HG03571 (cell line): ENCODE measurements around the gene KIFBP.
"Not testable (repeated sequence)": the region's sequence is repeated elsewhere in the genome, so short reads cannot be mapped to it uniquely, and the experiment has no call there.

Source experiments
- ATAC-seq: cut with Tn5 transposase; IDR thresholded peaks from one replicate; pipeline ENCODE4 v1.9.1; 2021; ENCODE audit not compliant: unreplicated experiment

The KIFBP gene

DNA sequence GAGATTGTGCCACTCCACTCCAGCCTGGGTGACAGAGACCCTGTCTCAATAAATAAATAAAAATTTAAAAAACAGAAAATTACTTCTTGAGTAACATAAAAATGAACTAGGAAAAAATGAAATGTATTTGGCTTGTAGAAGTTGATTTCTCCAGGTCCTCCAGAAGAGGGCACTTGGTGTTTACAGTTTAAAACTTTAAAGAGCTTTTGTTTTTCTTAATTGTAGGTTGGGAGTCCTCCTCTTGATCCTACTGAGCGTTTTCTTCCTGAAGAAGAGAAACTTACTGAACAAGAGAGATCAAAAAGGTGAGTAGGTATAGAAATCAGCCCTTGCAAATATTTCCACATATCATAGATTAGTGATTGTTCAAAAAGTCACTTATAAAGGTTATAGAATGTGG, 16.2 kb downstream of the KIFBP start:
- no peak for ATAC-seq

DNA sequence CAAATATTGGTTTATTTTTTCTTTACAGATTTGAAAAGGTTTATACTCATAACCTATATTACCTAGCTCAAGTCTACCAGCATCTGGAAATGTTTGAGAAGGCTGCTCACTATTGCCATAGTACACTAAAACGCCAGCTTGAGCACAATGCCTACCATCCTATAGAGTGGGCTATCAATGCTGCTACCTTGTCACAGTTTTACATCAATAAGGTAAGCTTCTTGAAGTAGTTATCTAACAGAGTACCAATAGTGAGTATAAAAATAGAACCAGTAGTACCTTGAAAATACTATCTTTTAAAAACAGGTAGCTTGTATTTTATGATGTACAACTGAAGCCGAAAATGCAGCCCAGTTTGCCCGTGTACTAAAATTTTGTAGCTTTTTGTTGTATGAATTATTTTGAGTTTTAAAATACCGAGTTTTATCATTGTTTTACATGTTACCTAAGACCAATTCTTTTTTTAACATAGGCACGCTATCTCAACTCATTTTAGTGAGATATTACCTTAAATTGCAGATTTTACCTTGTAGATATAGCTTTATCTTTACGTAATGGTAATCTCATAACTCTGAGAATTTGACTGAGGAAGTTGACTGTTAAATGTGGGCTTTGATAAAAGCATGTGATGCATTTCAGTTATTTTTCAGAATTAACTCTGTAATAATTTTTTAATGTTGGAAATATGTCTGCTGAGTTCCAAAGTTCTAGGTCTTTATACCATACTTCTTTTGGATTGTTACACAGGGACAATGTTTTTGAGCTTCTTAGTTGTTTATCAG, 17.3 kb downstream of the KIFBP start:
- ATAC-seq = no peak

DNA sequence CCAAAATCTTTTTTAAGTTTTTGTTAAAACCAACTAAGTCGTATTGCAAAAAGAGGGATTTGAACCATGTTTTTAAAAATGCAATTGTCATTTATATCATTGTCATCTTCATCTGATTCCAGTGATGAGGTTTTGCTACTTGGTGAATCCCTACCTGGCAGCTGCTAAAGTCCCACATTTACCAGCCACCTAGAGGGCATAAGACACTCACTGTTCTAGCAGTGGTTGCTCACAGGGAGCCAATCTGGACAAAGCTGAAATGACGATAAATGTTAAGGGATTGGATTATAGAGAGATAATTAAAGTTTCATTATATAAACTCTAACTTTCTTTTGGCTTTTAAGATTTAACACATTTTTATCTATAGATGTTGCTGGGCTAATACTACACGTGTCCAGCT, 18.7 kb downstream of the KIFBP start:
- ATAC-seq = no peak

DNA sequence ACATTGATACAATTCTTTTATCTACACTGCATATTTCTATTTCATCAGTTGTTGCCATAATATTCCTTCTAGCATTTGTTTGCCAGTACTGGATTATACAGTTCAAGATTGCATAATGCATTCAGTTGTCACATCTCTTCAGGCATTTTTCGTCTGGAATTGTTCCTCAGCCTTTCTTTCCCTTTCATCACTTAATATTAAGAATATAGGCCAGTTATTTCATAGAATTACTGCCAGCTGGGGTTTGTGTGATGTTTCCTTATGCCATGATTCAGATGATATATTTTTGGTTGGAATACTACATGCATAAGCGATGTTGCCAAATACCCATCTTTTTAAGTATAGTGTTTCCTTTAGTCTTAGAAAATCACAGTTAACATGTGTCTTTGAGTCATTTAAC, 20.8 kb downstream of the KIFBP start:
- ATAC-seq = no peak

DNA sequence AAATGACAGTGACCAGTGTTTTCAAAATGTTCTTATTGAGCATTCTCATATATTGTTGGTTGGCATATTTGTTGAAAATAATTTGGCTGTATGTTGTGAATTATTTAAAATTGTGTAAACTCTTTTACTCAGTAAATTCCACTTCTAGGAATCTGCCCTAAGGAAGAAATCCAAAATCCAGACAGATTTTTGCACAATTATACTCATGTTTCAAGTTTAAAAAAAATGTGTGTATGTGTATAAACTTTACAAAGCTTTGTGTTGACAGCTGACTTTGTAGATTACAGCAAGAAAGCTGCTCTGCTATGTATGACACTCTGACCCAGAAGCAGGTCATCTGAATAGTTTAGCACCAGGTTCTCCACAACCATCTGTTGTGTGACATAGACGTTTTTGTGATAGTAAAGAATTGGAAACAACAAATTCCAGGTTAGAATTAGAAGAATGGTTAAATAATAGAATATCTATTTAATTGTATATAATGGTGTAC, 21.6 kb downstream of the KIFBP start:
- no peak for ATAC-seq

DNA sequence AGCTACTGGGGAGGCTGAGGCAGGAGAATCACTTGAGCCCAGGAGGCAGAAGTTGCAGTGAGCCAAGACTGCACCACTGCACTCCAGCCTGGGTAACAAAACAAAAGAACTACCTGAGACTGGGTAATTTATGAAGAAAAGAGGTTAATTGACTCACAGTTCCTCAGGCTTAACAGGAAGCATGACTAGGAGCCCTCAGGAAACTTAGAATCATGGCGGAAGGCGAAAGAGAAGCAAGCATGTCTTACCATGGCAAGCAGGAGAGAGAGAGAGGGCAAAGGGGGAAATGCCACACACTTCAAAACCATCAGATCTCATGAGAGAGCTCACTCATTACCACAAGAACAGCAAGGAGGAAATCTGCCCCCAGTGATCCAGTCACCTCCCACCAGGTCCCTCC, 24.2 kb downstream of the KIFBP start:
- not testable (repeated sequence) for ATAC-seq

DNA sequence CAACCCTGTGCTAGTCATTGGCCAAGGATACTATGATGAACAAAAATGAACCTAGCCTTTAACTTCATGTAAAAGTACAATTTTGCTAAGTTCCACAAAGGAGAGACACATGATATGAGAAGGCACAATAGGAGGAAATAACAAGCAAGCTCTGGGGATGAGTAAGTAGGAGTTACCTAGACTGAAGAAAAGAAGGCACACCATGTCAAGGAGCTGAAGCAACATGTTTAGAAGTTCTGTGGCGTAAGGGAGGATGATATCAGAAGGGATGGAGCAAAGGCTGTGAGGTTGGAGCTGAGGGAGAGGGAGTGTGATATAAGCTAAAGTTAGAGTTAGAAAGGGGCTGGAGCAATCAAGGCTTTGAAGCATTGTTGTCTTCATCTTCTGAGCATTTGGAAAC, 25.6 kb downstream of the KIFBP start:
- no peak for ATAC-seq

DNA sequence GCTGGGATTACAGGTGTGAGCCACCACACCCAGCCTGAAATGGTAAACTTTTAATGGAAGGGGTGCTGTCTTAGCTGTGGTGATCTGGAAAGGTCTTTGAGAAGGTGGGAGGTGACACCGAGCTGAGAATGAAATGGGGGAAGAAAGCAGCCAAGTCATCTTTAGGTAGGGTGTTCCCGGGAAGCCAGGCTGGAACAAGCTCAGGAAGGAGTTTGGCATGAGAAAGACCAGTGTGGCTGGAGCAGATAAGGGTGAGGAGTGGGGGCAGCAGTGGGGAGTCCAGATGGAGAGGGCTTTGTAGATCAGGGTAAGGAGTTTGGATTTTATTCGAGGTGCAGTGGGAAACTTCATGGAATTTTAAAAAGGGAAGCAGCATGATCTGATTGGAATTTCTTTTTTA, 30.0 kb downstream of the KIFBP start:
- ATAC-seq = no peak

DNA sequence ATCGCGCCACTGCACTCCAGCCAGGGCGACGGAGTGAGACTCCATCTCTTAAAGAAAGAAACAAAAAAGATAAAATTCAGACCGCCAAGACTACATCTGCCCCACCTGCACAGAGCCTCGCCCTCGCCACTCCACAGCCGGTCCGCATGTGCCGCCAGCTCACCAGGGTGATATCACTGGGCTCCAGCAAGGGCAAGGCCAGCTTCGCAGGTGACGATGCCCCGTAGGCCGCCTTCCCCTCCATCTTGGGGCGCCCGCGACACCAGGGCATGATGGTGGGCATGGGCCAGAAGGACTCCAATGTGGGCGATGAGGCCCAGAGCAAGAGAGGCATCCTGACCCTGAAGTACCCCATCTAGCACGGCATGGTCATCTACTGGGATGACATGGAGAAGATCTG, 34.0 kb downstream of the KIFBP start:
- no peak for ATAC-seq

DNA sequence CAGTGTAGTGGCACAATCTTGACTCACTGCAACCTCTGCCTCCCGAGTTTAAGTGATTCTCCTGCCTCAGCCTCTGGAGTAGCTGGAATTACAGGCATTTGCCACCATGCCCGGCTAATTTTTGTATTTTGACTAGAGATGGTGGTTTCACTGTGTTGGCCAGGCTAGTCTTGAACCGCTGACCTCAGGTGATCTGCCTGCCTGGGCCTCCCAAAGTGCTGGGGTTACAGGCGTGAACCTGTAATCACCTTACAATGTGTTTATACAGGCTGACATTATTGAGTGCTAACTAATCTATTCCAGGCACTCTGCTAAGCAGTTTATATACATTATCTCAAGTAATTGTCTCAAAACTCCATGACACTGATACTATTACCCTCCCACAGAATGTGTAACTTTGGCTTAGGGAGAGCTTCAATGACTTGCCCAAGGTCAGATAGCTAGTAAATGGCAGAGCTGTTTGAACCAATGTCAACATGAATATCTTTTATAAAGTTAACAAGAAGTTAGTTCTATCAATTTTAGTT, 36.8 kb downstream of the KIFBP start:
- ATAC-seq = no peak

DNA sequence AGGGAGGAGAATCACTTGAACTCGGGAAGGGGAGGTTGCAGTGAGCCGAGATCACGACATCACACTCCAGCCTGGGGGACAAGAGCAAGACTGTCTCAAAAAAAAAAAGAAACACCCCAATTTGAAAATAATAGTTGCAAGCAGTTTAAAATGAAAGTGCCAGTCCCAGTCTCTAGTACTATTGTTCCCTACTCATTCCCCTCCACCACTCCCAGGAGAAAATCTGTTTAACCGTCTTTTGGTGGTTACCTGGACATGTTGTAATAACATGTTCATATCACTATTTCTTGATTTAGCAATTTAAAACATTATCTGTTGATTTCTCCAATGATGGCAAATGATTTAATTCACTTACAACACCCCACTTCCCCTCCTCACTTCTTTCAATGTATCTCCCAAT, 44.7 kb downstream of the KIFBP start:
- ATAC-seq = no peak

DNA sequence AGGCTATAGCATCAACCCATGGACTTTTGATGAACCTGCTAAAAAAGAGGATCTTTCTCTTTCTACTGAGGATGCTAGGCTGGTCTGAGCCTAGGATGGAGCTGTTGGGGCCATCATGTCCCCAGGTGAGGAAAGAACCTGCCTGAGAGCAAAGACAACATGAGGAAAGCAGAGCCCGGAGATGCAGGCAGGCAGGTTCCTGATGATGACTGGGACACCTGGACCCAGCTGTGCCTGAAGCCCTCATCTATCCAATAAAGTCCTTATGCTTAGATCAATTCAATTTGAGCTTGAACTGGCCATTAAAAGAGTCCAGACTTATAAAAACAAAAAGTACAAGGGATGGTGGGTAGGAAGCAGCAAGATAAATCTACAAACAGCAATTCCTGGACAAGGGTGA, 48.9 kb downstream of the KIFBP start:
- ATAC-seq = no peak

DNA sequence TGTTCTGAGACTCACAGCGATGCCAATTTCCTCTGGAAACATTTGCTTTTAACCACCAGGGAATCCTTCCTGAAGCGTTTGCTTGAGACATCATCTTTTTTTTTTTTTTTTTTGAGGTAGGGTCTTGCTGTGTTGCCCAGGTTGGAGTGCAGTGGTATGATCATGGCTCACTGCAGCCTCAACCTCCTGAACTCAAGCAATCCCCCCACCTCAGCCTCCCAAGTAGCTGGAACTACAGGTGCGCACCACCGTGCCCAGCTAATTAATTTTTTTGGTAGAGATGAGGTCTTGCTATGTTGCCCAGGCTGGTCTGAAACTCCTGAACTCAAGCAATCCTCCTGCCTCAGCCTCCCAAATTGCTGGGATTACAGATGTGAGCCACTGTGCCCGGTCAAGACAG, 52.3 kb downstream of the KIFBP start:
- ATAC-seq = not testable (repeated sequence)

DNA sequence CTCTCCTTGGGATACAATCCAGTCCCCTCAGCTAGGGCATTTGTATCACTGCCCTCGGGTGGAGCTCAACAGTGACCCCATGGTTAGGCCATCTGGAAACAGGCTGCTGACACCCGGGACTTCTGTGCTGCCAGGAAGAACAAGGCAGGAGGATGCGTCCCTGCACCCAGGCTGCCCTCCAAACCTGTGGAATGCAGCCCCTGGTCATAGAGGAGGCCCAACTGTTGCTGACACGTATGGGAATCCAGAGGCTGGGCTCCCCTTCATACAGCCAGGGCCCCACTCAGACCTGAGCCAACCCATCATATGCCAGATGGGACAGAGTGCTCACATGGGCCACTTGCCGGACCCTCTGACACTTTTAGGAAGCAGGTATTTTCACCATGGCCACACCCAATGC, 53.8 kb downstream of the KIFBP start:
- ATAC-seq = no peak

DNA sequence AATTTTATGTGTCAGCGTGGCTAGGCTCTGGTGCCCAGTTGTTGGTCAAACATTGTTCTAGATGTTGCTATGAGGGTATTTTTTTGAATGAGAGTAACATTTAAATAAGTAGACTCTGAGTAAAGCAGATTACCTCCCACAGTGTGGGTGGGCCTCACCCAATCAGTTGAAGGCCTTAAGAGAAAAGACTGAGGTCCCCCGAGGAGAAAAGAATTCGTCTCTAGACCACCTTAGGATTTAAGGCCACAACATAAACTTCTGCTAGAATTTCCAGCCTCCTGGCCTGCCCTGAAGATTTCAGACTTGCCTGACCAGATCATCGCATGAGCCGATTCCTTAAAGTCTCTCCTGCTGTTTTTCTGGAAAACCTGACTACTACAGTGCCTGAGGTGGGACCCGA, 54.2 kb downstream of the KIFBP start:
- ATAC-seq = no peak

DNA sequence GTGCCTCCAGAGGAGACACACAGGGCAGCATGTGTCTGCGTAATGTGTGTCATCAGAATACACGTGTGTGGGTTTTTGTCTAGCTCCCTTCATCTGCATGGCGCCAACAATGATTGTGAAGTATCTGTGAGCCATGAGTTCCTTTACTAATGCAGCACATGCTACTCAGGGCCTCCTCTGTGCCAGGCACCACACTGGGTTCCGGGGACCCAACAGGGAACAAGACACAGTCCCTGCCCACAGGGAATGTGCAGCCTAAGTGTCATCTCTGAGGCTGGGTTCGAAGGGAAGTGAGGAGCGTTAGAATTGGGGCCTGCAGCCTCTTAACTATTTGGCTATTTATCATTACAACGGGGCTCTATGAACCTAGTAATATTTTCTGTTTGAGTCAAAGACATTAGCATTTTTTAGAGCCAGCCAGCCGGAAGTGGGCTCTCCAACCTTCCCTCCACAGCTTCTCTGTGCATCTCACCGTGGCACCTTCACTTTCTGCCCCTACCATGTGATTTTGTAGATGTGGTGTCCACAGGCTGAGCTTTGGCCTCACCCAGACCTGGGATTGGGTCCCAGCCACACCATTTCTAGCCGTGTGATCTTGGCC, 55.4 kb downstream of the KIFBP start:
- ATAC-seq = peak; percentile 66

DNA sequence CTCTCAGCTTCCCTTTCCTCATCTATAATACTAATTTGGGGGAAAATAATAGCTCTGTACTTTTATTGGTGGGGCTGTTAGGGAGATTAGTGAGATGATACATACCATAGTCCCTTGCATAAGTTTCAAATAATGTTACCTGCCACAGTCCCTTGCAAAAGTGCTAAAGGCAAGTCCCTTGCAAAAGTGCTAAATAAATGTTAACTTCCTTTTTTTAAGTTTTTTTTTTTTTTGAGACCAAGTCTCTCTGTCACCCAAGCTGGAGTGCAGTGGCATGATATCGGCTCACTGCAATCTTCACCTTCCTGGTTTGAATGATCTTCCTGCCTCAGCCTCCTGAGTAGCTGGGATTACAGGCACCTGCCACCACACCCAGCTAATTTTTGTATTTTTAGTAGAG, 55.9 kb downstream of the KIFBP start:
- peak; percentile 5 for ATAC-seq

DNA sequence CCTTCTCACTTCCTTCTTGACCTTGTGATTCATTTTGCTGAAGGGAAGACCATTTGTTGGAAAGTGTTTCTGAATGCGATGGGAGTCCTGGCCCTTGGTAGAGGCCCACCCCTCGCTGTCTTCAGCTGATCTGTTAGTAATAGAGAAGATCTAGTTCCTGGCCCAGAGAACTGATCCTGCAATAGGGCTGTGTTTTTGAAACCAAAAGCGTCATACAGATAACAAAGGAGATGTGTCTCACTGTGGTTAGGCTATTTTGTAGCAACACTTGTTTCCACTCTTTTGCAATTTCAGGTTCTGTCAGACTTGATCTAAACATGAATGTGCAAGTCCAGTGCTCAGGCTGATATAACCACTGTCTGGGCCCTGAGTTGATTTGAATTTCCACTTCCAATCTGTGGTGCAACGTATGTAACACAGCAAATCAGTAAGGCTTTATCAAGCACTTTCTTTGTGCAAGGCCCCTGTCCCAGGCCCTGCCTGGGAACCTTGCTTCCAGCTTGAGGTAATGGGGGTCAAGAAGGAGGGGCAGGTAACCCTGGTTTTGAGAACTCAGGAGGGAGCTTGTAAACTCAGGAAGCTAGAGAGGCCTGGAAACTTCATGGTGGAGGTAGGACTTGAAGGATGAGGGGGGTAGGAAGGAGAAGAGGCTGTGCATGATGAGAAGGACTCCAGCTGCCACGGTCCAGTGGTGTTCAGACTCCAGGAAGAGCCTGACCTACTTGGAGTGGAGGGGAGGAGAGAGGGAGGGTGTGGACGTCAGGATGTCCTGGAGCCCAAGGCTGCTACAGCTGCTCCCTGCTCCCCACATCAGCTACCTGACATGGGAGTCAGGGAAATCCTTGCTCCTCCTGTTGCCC, 57.1 kb downstream of the KIFBP start:
- peak; percentile 47 for ATAC-seq

DNA sequence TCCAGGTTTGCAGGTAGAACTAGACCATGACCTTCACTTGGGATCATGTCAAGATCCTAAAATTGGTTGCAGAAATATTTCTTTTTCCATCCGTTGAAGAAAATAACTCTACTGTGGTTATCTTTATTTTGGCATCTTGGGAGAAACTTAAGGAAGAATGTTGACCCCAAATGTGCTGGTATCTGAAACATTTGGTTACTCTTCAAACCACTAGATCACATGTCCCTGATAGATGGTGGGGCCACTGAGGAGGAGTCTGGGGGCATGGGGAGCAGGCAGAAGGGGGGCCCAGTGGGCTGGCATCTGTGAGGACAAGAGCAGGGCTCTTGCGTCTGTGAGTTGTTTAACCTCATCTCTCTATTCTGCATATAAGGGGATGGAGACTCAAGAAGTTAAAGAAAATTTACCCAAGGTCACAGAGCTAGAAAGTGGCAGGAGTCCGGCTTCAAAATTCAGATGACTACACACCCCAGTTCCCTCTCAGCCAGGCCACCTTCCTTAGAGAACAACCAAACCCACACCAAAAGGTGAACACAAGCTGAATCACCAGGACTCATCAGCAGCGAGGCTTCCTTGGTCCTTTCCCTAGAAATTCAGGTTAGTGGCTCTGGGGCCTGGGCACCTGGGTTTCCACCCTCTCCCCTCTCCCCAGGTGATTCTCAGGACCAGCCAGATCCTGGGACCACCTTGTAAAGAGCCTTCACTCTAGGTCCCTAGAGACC, 58.7 kb downstream of the KIFBP start:
- no peak for ATAC-seq

DNA sequence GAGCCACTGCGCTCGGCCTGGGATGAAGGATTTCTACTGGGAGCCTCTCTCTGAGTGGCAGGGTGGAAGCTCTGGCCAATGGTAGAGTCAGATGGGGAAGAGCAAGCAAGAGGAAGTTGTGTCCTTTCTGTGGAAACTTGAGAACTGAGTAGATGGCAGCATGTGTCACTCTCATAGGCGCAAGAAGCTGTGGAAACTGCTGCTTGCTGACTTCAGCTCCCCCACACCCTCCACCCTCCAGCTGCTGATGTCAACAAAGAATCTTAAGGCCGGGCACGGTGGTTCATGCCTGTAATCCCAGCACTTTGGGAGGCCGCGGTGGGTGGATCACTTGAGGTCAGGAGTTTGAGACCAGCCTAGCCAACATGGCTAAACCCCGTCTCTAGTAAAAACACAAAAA, 59.5 kb downstream of the KIFBP start:
- ATAC-seq = no peak

DNA sequence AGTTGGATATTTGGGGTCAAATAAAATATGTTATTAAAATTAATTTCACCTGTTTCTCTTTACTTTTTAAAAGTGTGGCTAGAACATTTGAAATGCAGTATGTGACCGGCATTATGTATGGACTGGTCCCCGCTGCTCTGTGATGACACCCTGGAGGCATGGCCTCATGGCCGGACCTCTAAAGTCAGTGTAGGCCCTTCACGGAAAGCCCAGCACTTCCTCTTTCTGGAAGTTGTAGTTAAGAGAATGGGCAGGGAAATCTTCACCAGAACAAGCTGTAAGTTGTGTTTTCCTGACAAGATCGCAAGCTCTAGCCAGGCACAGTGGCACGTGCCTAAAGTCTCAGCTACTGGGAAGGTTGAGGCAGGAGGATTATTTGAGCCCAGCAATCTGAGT, 61.0 kb downstream of the KIFBP start:
- ATAC-seq = no peak
